Pancreas (tissue), 10 donors: Measurements from ENCODE around the gene APOL3. TPM values are rescaled to one million over a fixed set of nuclear protein-coding genes. Genes with fewer than 3 reads are reported as not detected.

Experiments
- ATAC-seq, 4 donors: fragments of 200-7000 bp; cut with Tn5 transposase; one replicate each; pipeline versions ENCODE4 v1.8.0 to v1.9.1; 2020; ENCODE audit warnings: mild to moderate bottlenecking in 4 of 4, moderate library complexity in 4 of 4
- DNase-seq, 6 donors: peaks; one replicate each; pipeline ENCODE4 v3.0.0-alpha.2; 2020
- FAIRE-seq: peaks from 2 replicates; lab custom pipeline; 2012; peaks lifted over from hg19 to GRCh38; lab: Jason Lieb, UNC
- H3K27ac ChIP-seq, 4 donors: fragments of 200-600 bp; sonication (generic); 1 replicate in 3 of 4; 2 replicates in 1 of 4; pipeline versions ENCODE4 v1.5.0 to v1.8.0; 2020
- H3K27me3 ChIP-seq, 4 donors: fragments of 200-600 bp; one replicate each; pipeline ENCODE4 v1.8.0; 2021
- H3K36me3 ChIP-seq, 3 donors: fragments of 200-600 bp; sonication (generic) in 1 of 3; one replicate each; pipeline versions ENCODE4 v1.5.0 to v1.8.0; 2020 to 2021
- H3K4me1 ChIP-seq, 3 donors: fragments of 200-600 bp; one replicate each; pipeline ENCODE4 v1.8.0; 2021
- H3K4me3 ChIP-seq, 4 donors: fragments of 200-600 bp; sonication (generic) in 2 of 4; one replicate each; pipeline versions ENCODE4 v1.5.0 to v1.8.0; 2020 to 2021
- H3K9me3 ChIP-seq, 4 donors: fragments of 200-600 bp; one replicate each; pipeline ENCODE4 v1.8.0; 2021
- CTCF ChIP-seq, 4 donors: fragments of 200-600 bp; sonication (generic) in 3 of 4; IDR thresholded peaks; one replicate each; pipeline versions ENCODE4 v1.5.0 to v1.8.0; 2021; ENCODE audit warnings: antibody characterized with exemption in 4 of 4
- WGBS, 2 donors: extraction: QIAGEN DNeasy Blood & Tissue Kit; methylation state at CpG; one replicate each; pipeline ENCODE4 v1.1.7; 2013; 5-methylcytosine and 5-hydroxymethylcytosine counted together
- intact Hi-C, 3 donors: fragments of 100-400 bp; cut with DNase I; formaldehyde crosslinking; loops; one replicate each; pipeline versions ENCODE4 v1.11.1 to v1.14.2; 2022
- polyA plus RNA-seq, 2 donors: library from polyadenylated mRNA; stranded (reverse); fragments of 200-250 nt; gene quantifications; one replicate each; pipeline ENCODE4 v1.2.3, GENCODE V29; 2013
- total RNA-seq, 6 donors: library from RNA; stranded (reverse); fragmentation: NEBNext Ultra II Directional in 4 of 6; extraction: Animal tissue kit (Norgen Biotek cat#: 25700) in 4 of 6; gene quantifications; one replicate each; pipeline versions ENCODE4 v1.2.1 to v1.2.4, GENCODE V29; 2021 to 2023
- donor health status: healthy with polysubstance abuse.
- donor health status: DM: no; HTN: no; CAD: no; lungs with moderate emphysema.
- donor health status: DM: no; HTN: no; CAD: no.
- donor health status: control.
- donor health status: control.
- donor health status: Bipolar disorder and iron deficiency.
- donor health status: DM: yes; HTN: yes; CAD: no.
- donor health status: DM: no; HTN: no; CAD: no.
- donor health status: DM: no; HTN: no; CAD: no.
- donor health status: DM: yes; HTN: yes; CAD: no.

APOL3 gene
- total and polyA plus RNA-seq, 8 donors: 2.5 to 13.5 (median 5.9) TPM

DNA sequence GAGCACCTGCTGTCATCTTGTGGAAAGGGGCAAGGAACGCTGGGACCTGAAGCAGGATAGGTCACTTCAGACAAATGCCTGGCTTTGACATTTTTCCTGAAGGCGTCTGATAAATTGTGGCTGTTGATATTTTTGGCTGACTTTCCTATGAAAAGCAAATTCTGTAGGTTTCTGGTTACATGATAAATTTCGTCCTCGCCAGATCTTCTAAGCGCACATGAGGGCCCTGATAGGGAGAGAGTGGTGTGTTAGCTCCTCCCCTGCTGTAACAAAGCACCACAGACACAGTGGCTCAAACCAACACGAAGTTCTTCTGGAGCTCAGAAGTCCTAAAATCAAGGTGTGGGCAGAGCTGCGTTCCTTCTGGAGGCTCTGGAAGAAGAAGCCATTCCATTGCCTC is 21.5 kb upstream of the APOL3 start:
- FAIRE-seq (no peak), ATAC-seq (no peak), DNase-seq (no peak)
- no peaks in the 10 kb centered on the region for H3K9me3 ChIP-seq
- no peak overlapping the region for H3K27ac ChIP-seq
- TF ChIP-seq CTCF (IDR thresholded peaks at IDR 0.05): no peak
- H3K4me1 ChIP-seq: no peaks in the 10 kb centered on the region
- no peaks in the 10 kb centered on the region for H3K27me3 ChIP-seq
- H3K36me3 ChIP-seq: no peaks in the 10 kb centered on the region
- H3K4me3 ChIP-seq: no peak overlapping the region
- 28 to 36% methylated on average over 7 of the region's 7 CpGs for WGBS, 2 donors
- intact Hi-C loops: loop anchor here in 1 of 3 donors (5.0 kb wide), 1 partner anchor 35 kb away; no protein-coding TSS in a partner anchor

DNA sequence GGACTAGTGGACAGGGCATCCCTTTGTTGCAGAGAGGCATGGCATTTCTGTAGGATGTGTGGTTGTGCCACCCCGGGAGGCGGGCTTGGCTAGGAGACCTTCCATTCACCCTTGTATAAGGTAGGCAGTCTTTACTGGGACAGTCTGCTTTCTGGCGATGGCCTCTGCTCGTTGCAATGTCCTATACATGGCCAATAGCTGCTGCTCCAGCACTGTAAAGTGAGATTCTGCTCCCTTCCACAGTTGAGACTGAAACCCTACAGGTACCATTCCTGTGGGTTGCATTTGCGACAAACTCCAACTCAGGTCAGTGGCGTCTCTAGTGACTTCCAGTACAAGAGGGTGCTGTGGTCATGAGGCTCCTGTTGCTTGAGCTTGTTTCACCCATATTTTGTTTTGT is 20.4 kb upstream of the APOL3 start:
- Histone ChIP-seq H3K27me3 (no peaks in the 10 kb centered on the region), H3K36me3 (no peaks in the 10 kb centered on the region), H3K9me3 (no peaks in the 10 kb centered on the region), H3K27ac (no peak overlapping the region), H3K4me3 (no peak overlapping the region), H3K4me1 (no peaks in the 10 kb centered on the region)
- no peak for FAIRE-seq
- intact Hi-C loops: loop anchor here in 1 of 3 donors (5.0 kb wide), 1 partner anchor 34 kb away; no protein-coding TSS in a partner anchor
- 78 to 85% methylated on average over 6 of the region's 6 CpGs for WGBS, 2 donors
- no peak for DNase-seq
- TF ChIP-seq CTCF (IDR thresholded peaks at IDR 0.05): no peak
- ATAC-seq: no peak

- peak; percentile 86 to 91 (median 89) for TF ChIP-seq CTCF (IDR thresholded peaks at IDR 0.05)
- FAIRE-seq (no peak), ATAC-seq (peak; percentile 93 to 99 (median 97)), DNase-seq (peak; percentile 70 to 97 (median 86))
- intact Hi-C loops: loop anchor here in 1 of 3 donors (5.0 kb wide), 1 partner anchor 33 kb away; no protein-coding TSS in a partner anchor
- no peak overlapping the region for H3K27ac ChIP-seq
- H3K4me3 ChIP-seq: no peak overlapping the region
- no peaks in the 10 kb centered on the region for H3K4me1 ChIP-seq
- no peaks in the 10 kb centered on the region for H3K9me3 ChIP-seq
- no peaks in the 10 kb centered on the region for H3K27me3 ChIP-seq
- no peaks in the 10 kb centered on the region for H3K36me3 ChIP-seq
- 45 to 47% methylated on average over 22 of the region's 22 CpGs for WGBS, 2 donors
Observed at GRCh38 chr22:36180038-36180880, 19.7 kb upstream of the APOL3 start.

- TF ChIP-seq CTCF (IDR thresholded peaks at IDR 0.05): no peak
- Histone ChIP-seq H3K4me1 (no peaks in the 10 kb centered on the region), H3K27me3 (no peaks in the 10 kb centered on the region), H3K9me3 (no peaks in the 10 kb centered on the region), H3K36me3 (no peaks in the 10 kb centered on the region), H3K27ac (no peak overlapping the region), H3K4me3 (no peak overlapping the region)
- 66 to 75% methylated on average over 3 of the region's 3 CpGs for WGBS, 2 donors
- FAIRE-seq (no peak), ATAC-seq (no peak), DNase-seq (no peak)
- intact Hi-C loops: no loop called here
Observed at GRCh38 chr22:36177160-36177559, 16.6 kb upstream of the APOL3 start.

GRCh38 chr22:36175892-36176291 is 15.3 kb upstream of the APOL3 start:
- ATAC-seq: no peak
- Histone ChIP-seq H3K9me3 (no peaks in the 10 kb centered on the region), H3K27me3 (no peaks in the 10 kb centered on the region), H3K4me1 (no peaks in the 10 kb centered on the region), H3K36me3 (no peaks in the 10 kb centered on the region), H3K4me3 (no peak overlapping the region), H3K27ac (no peak overlapping the region)
- no peak for FAIRE-seq
- 42 to 51% methylated on average over 1 of the region's 1 CpG for WGBS, 2 donors
- no peak for TF ChIP-seq CTCF (IDR thresholded peaks at IDR 0.05)
- DNase-seq: no peak
- intact Hi-C loops: no loop called here
